ENCODE results near the gene CNOT8.

- TF ChIP-seq POLR2A (IDR thresholded peaks at IDR 0.05) = no peak
- no peak for TF ChIP-seq CTCF (IDR thresholded peaks at IDR 0.05)
These were observed 28.7 kb upstream of the CNOT8 start for GRCh38 chr5:154829589-154830218.

Data from heart left ventricle (tissue), 13 donors.